GM21360 (cell line): ENCODE results near the gene FBN1.

Experiments
- ATAC-seq: cut with Tn5 transposase; IDR thresholded peaks from one replicate; pipeline ENCODE4 v1.9.1; 2021; ENCODE audit warnings: mild to moderate bottlenecking, moderate library complexity; ENCODE audit not compliant: unreplicated experiment

FBN1 gene

DNA sequence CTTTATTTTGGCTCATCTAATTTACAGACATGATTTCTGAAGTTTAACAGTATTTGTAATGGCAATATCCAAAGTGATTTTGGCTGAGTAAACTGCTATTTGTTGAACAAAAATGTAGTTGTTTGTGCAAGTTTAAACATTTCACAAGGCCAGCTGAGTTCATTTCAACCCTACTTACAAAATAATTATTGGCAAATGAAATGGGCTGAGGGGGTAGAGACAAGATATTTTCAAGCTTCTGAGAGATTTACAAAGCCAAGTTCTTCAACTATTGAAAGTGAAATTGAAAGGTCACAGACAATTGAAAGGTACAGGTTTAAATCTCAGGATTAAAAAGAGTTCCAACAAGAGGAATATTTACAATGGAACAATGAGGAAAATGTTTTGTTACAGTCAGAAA, 237.2 kb downstream of the FBN1 start:
- ATAC-seq: no peak

DNA sequence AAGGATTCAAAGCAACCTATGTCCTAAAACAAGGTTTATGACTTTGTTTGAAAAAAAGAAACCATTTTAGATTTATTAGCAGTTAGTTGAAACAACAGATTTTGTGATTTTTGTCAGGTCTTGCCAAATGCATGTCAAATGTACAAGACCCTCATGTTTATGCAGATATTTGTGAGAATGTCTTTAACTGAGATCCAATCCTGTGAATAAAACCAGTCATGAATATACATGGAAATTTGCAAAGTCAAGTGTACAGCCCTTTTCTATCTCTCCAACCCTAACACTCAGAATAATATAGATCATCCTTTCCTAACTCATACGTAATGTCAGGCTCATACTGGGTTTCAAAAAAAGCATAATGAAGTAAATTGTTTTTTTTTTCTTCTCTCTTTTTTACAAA, 237.9 kb downstream of the FBN1 start:
- no peak for ATAC-seq

DNA sequence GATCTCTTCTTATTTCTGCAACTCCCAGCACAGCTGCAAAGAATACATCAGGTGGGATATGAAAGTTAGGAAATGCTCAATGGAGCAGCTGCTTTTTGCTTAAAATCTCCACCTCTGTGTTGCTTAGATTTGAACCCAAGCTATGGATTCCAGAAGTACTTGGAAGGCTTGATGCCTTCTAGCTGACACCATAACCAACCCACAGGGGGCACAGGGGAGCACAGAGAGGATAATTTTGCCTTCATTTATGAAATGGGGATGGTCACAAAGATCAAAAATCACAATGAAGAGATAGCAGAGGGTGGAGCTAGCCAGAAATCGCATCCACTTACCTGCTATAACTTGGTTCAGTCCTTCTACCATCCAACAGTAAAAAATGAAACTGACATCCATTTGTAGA, 238.6 kb downstream of the FBN1 start:
- ATAC-seq: no peak

DNA sequence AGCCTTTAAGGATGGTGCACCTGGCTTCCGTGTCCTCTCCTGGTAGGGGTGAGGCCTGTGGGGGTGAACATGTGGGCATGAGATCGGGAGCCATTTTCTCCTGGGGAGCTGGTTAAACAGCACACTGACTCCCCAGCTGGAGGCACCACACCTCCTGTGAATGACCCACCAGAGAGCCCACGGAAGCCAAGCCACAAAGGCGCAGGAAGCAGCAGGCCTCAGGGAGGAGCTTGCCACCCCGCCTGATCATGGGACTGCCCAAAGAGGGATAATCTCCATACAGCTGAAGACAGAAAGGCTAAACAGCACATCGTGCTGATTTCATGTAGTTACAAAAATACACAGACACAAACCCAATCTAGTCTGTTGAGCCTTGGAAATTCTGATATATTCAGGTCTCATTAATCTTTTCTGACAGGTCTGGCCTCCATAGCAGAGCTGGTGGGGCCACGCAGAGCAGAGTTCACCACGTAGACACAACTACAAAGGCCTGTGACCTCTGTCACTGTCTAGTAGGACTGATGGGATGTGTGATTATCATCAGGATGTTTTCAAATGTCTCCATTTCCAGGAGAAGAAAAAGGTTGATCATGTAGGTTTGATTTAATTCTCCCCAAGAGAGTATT, 239.1 kb downstream of the FBN1 start:
- no peak for ATAC-seq

DNA sequence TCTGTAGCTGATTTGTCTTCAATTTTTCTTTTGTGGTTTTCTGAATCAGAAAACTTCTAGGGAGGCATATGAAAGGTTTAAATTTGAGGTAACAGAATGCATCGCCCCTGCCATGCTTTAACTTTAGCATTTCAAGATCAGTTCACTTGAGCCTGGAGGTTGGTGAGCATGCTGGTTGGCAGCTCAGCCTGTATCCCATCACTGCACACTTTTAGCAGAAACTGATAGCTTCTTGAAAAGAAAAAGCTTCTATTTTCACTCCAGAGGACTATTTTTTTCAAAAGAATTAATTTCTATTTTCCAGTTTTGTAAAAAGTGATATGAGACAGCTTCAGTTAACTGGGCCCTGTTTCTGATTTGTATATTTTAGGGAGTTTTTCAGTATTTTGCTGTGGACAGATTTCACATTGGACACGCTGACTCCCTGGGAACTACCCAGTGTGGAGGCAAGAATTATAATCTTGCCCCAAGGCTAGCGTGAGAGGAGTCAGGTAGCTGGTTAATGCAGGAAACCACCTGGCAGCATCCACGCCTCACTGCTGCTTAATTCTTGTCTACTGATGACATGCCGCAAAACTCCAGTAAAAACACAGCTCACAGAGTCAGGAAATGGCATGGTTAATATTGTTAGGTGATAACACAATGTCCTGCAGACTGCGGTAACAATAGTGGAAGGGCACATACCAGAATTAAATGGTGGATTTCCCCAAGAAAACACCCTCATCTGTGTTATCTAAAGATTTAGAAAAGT, 242.9 kb downstream of the FBN1 start:
- ATAC-seq: no peak

DNA sequence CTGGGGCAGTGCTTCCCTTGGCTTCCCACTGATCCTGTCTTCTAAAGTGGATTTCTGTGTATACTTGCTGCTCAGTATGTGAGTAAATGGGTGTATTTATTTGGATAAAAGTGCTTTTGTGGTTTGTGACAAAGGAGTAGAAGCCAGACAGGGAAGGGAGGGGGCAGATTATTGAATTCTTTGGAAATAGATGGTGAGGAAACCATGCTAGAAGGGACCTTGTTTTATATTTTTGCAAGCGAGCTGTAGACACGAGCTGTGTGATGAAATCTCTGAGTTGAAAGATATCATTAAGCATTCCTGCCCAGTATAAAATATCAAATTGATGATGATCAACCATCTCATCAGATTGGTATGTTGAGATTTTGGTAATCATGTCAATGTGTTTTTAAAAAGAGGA, 245.4 kb downstream of the FBN1 start:
- ATAC-seq: no peak

DNA sequence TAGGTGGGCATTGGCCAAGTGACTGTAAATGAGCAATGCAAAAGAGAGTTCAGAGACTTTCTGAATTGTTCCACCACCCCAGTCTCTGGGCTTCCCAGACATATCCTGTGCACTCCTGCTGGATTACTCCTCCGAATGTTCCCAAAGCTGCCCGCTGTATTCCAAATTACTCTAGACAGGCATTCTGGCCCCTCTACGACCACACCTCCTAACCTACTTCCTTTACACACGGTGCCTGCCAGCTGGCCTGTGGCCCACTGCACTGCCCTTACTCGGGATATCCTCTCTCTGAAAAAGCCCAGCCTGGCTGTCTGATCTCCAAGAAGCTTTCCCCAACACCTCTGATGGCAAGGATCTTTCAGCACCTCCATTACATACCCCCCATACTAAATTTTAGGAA, 247.7 kb downstream of the FBN1 start:
- ATAC-seq: no peak

DNA sequence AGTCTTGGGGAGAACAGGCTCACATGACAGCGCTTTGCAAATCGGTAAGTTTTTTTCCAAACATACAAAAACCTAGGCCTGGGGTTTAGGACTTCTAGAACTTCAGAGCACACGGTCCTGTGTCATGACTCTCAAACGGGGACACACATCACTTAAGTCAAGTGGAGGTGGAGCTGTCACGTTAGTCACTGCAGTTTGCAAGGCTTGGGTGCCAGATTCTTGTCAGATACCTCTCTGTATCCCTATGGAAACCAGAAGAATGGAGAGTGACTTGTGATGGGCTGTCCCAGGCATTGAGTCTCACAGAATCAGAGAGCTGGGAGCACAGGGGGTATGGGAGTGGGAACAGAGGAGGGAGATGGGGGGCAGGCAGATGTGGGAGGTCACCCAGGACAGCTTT, 249.5 kb downstream of the FBN1 start:
- no peak for ATAC-seq

DNA sequence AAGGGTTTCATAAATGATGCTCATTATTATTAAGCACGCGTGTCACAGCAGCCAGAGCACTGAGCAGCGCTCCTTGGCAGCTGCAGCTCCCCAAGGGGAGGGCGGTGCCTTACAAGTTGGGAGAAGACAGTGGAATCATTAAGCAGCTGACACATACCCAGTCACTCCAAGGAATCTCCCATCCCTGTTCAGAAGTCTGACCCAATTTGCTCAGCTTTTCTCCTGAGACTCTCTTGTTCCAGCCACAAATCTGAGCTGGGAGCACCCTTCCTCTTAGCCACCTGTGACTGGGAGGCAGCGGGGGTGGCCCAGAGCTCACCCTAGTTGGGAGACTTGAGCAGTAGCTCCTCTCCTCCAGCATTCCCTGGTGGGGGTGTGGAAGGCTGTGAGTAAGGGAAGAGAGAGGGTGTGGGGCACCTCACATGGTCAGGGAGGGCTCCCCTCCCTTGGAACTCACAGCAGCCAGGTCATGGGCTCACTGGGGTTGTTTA, 249.9 kb downstream of the FBN1 start:
- ATAC-seq: no peak

DNA sequence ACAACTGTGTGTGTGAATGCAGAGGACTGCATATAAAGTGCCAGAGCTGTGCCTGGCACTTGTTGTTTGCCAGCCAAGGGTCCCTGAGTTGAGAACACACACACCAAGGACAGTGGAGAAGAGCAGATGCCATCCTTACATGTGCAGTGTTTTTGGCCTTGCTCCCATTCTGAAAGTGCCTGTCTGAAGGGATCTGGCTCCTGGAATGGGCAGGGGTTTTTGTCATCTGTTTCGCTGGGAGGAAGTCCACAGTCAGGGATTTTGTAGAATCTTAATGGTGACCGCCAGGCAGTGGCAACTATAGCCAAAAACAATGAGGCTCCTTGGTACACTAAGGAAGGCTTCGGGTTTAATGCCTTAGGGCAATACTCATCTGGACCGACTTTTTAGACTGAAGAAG, 250.5 kb downstream of the FBN1 start:
- no peak for ATAC-seq

DNA sequence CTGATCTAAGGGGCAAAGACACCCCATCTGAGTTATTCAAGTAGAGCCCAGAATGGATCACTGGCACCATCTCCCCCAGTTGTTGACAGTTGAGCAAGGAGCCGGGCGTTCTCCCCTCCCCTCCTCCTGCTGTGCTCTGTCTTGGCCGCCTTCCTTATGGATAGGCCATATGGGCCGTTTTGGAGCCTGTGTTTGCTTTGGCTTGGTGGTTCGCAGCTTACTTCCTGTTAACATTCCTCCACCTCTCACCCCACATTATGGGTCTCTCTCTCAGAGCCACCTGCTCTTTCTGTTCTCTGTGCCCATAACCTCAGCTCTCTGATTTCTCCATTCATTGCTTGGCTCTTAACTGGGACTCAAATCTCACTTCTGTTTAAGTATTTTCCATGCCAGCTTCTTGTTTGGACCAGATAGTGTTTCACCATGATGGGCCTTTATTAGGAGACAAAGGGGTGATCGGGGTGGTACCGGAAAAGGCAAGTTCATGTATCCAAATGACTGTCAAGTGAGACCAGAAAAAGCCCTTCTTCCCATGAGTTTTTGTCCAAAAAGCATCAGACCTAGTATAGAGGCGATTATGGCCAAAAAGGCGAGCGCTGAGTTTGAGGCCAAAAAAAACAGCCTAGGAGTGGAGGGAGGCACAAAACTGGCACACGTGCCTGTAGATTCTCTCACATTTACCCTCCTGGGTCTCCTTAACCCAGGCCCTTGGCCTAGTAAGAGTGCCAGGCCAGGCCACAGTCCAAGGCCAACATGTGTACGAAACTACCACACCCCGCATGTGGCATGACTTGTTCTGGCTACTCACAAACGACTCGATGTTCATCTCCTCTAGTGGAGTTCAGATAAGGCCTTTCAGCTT, 251.6 kb downstream of the FBN1 start:
- ATAC-seq: no peak

DNA sequence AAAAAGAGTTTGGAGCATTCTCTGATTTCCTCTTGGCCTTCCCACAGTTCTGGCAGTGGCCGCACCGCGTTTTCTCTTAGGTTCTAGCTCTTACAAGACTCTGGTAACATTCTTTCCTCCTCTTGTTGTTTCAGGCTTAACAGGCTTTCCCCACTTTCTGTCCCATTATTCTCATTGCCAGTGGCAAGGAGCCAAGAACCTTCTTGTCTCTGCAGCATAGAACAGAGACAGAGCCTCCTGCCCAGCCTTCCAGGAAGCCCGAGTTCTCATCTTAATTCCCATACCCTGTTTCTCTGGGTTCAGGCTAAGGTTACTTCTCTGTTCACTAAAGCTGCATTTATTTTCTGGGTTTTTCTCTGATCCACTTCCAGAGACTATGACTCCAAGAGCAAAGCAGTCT, 253.2 kb downstream of the FBN1 start:
- no peak for ATAC-seq

DNA sequence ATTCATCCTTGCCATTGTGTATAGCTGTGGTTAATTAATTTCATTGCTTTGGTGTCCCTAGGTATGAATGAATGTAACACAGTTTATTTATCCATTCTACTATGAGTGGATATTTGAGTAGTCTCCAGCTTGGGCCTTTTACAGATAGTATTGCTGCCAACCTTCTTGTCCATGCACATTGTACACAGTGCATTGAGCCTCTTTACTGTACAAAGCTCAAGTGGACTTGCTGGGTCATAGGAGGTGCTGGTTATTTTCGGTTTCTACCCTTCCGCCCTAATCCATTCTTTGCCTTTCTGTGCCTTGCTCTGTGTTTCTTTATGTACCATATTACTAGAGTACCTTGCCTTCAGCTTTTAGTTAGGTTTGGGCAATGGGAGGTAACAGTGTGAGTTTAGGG, 253.6 kb downstream of the FBN1 start:
- ATAC-seq: no peak

DNA sequence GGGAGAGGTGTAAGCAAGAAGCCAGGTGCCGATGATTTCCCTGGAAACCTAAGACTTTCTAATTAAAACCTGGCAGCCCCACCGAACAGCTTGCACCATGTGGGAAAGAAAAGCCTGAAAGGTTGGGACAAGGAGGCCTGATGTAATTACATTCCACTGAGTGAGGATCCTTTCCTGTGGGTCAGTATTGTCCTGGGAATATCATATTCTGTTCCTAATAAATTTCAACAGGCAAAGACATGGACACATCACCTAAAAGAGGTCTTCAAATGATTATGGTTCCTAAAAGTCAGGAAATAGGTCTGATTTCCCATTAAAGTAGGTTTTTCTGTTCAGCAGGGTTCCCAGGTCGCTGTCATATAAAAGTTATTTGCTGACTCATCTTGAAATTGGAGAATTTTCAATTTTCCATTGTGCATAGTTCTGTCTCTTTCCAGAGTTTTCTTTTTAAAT, 255.8 kb downstream of the FBN1 start:
- ATAC-seq: no peak

DNA sequence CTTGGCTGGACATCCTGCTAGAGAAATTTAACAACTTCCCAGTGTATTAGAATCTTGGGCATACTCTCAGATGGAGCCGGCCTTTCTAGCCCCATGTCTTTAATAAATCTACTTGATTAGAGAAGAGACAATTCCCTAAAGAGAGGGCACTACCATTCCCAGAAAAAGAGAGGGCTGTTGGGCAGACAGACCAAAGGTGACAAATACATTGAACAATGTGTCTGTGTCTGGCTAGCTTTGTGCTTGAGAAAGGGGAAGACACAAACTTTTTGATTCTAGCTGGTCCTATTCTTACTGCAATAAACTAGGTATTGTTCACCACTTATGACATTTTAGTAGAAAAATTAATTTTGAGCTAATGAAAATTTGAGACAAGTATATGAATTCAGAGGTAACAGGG, 256.6 kb downstream of the FBN1 start:
- ATAC-seq: no peak

DNA sequence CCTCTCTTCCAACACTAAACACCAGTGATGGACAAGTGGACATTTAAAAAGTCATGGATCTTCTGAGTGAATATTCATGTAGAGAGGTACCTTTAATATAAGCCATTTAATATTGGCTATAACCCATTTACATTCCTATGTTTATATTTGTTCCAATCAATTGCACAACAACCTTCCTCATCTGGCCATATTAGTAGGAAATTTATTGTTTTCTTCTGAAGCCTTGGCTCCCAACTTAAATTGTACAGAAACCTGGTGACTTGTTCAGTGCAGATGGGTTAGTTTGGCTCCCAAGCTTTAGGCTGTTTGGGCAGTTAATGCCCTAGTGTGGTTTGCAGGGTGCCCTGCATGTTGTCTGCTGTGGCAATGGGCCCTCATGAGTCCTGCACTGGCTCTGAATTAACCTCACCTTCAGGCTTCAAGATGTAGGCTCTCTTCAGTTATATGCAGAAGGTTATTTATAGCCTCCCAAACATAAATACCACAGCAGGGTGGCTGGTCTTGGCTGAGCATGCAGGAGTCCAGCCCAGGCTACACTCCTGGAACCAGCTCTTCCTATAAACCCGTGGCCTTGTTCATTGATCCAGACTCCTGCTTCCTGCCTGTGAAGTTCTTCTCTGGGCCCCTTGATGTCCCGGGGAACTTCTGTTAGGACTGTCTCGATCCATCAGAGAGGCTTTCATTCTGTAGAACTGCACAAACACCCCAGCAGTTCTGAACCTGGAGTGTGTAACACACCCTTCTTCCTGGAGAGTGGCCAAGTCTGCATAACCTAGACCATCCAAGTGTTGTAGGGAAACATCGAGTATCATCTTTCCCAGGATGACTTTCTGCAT, 257.3 kb downstream of the FBN1 start:
- no peak for ATAC-seq

DNA sequence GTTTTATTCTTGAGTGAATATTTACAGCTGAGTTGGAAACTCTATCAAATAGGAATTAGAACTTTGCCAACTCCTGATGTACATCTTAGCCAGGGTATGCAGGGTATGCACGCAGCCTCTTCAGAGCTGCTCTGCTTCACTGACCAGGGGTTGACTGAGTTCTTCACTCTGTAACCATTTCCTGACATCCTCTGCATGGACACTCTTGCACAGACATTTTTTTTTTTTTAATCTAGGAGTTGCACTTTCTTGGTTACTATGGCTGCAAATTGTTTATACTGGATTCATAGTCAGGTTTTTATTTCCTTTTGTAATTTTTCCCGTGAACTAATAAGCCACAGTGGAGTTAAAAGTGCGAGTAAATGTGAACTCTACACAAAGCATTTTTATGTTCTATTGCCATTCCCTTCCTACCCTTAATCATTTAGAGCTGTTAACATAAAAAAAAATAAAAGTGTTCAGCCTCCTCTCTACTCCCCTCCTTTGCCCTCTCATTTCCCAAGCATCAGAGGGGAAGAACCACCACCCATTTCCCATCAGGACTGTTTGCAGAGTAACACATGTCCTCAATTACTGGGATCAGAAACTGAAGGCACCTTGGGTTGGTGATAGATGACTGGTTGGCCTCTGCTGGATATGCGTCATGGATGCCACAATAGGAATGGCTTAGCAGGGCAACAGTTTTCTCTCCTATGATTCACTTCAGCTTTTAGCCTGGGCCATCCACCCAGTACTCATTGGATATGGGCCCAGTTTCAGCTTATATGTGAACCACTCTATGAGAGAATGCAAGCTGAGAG, 260.3 kb downstream of the FBN1 start:
- ATAC-seq: no peak

DNA sequence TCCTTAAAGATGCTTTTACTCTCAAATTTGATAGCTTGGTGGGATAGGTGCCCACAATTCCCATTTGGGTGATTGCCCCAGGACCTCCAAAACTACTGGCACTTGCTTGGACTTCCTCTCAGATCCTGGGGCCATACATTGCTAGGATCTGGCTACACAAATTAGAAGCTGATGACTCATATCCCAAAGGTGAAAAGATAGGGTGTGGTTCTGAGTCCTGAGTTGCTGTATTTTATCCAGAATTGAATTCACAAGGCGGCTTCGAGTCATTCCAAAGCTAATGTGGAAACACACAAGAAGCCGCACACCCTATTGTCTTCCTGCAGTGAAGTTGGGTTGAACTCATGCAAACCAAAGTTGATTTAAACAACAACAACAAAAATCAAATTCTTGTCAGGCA, 260.9 kb downstream of the FBN1 start:
- no peak for ATAC-seq

DNA sequence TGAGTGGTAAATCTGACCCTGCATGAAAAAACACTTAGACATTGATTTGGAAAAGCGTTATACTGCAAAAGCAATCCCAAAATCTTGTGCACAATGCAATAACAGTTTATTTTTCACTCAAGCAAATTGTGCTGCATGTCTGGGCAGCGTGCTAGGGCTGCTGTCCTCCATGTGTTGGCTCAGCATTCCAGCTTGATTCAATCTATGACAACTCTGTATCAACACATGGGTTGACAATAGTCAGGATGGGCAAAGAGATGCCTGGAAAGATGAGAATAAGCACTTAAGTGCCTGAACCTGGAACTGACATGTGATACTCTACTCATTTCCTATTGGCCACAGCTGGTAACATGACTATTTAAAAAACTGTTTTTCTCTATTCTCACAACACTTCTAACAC, 262.5 kb downstream of the FBN1 start:
- no peak for ATAC-seq

DNA sequence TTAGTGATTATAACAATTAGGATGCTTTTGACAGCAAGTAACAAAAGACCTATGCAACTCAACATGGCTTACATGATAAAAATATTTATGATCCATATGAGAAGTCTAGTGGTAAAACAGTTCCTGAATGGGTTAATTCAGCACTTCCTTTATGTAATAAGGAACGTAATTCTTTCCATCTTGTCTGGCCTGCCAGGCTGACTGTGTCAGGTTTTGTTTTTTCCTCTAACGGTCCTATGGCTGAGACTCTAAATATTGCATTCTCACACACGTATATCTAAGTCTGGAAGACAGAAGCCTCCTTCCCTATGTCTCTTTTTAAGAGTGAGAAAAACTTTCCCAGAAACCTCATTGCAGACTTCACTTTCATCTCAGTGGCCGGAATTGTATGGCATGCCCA, 263.6 kb downstream of the FBN1 start:
- no peak for ATAC-seq
